ENCODE measurements around the gene KCNMB2.

GRCh38 chr3:178672275-178672674 is 136.0 kb downstream of the KCNMB2 start:
- TF ChIP-seq SPI1 (IDR thresholded peaks at IDR 0.05; ENCODE audit: borderline replicate concordance, low read depth) (no peak), CTCF (IDR thresholded peaks at IDR 0.05; ENCODE audit: insufficient read depth, low read length) (no peak), POLR2AphosphoS5 (IDR thresholded peaks at IDR 0.05; ENCODE audit: low read depth) (no peak), REST (IDR thresholded peaks at IDR 0.05; ENCODE audit: insufficient replicate concordance, low read depth) (no peak), GABPA (IDR thresholded peaks at IDR 0.05; ENCODE audit: low read depth) (no peak)

All from HL-60 (cell line).